OCI-LY3 (cell line): Measurements from ENCODE around the gene RAP1B.

Experiments used
- H2AFZ ChIP-seq: fragments of 200-600, 300-600 bp; shearing (Covaris generic); 2 replicates; pipeline ENCODE4 v1.6.0; 2014; ENCODE audit warnings: antibody characterized with exemption, low read depth, low read length
- H3K27ac ChIP-seq: fragments of 200-600, 300-600 bp; sonication (generic); 2 replicates; pipeline ENCODE4 v1.5.1; 2014; ENCODE audit warnings: mild to moderate bottlenecking, low read length, moderate library complexity, mixed read lengths
- H3K27me3 ChIP-seq: fragments of 200-600, 300-600 bp; sonication (generic); 2 replicates; pipeline ENCODE4 v1.6.1; 2014; ENCODE audit warnings: low read depth, low read length, mixed read lengths
- H3K36me3 ChIP-seq: fragments of 200-600, 300-600 bp; sonication (generic); replicated peaks from 2 replicates; pipeline ENCODE3; 2014; ENCODE audit warnings: low read depth, low read length, mixed read lengths
- H3K4me1 ChIP-seq: fragments of 300-600, 200-600 bp; sonication (generic); 2 replicates; pipeline ENCODE4 v1.6.1; 2014; ENCODE audit warnings: low read length, mixed read lengths
- H3K4me2 ChIP-seq: fragments of 200-600, 300-600 bp; sonication (generic); 2 replicates; pipeline ENCODE4 v1.6.1; 2014; ENCODE audit warnings: low read length, mixed read lengths
- H3K4me3 ChIP-seq: fragments of 300-600, 200-600 bp; sonication (generic); 2 replicates; pipeline ENCODE4 v1.5.1; 2014; ENCODE audit warnings: antibody characterized with exemption, mild to moderate bottlenecking, low read length, moderate library complexity
- H3K79me2 ChIP-seq: fragments of 300-600, 200-600 bp; shearing (Covaris generic); 2 replicates; pipeline ENCODE4 v1.6.1; 2014; ENCODE audit warnings: mild to moderate bottlenecking, low read length, mixed read lengths
- H3K9ac ChIP-seq: fragments of 300-600, 200-600 bp; shearing (Covaris generic); 2 replicates; pipeline ENCODE4 v1.6.0; 2014; ENCODE audit warnings: mild to moderate bottlenecking, low read length, moderate library complexity
- H3K9me3 ChIP-seq: fragments of 200-600, 300-600 bp; shearing (Covaris generic); 2 replicates; pipeline ENCODE4 v1.6.1; 2014; ENCODE audit warnings: low read length, mixed read lengths; ENCODE audit not compliant: insufficient read depth
- H4K20me1 ChIP-seq: fragments of 200-600, 300-600 bp; sonication (generic); 2 replicates; pipeline ENCODE4 v1.6.1; 2016; ENCODE audit warnings: low read length, mixed read lengths; ENCODE audit not compliant: insufficient read depth
- EZH2phosphoT487 ChIP-seq: fragments of 200-600 bp; shearing (Covaris generic); IDR thresholded peaks from 2 replicates; pipeline ENCODE4 v1.6.1; 2018; ENCODE audit warnings: antibody characterized with exemption, mixed run types, low read depth
- TF ChIP-seq, protein P1 (sequence below): fragments of 200-600, 300-600 bp; sonication (generic); IDR thresholded peaks from 2 replicates; pipeline ENCODE4 v1.5.1; 2014; ENCODE audit warnings: antibody characterized with exemption, low read length, low read depth

Gene RAP1B

GRCh38 chr12:68610370-68611093 lies at the start of gene RAP1B:
Gene RAP1B (plus strand): TSS chr12:68610899. CDS start chr12:68648725, 37,826 bp downstream.
- Histone ChIP-seq H2AFZ (peak within 1 kb of the TSS; percentile 94), H3K4me1 (peaks cover 33% of the 10 kb centered on the region), H4K20me1 (peaks cover 35% of the 10 kb centered on the region), H3K4me2 (peak within 1 kb of the TSS; percentile 96), H3K27ac (peak within 1 kb of the TSS; percentile 86), H3K79me2 (peaks cover 47% of the 10 kb centered on the region), H3K36me3 (peaks cover 12% of the 10 kb centered on the region), H3K27me3 (no peaks in the 10 kb centered on the region), H3K4me3 (peak within 1 kb of the TSS; percentile 95), H3K9me3 (no peaks in the 10 kb centered on the region), H3K9ac (peak within 1 kb of the TSS; percentile 96)
- no peak for TF ChIP-seq EZH2phosphoT487
- TF ChIP-seq, protein P1, sequence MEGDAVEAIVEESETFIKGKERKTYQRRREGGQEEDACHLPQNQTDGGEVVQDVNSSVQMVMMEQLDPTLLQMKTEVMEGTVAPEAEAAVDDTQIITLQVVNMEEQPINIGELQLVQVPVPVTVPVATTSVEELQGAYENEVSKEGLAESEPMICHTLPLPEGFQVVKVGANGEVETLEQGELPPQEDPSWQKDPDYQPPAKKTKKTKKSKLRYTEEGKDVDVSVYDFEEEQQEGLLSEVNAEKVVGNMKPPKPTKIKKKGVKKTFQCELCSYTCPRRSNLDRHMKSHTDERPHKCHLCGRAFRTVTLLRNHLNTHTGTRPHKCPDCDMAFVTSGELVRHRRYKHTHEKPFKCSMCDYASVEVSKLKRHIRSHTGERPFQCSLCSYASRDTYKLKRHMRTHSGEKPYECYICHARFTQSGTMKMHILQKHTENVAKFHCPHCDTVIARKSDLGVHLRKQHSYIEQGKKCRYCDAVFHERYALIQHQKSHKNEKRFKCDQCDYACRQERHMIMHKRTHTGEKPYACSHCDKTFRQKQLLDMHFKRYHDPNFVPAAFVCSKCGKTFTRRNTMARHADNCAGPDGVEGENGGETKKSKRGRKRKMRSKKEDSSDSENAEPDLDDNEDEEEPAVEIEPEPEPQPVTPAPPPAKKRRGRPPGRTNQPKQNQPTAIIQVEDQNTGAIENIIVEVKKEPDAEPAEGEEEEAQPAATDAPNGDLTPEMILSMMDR = no peak

GRCh38 chr12:68561830-68562229 lies 48.9 kb upstream of the RAP1B start:
- H3K36me3 ChIP-seq = no peaks in the 10 kb centered on the region
- no peak overlapping the region for H3K9ac ChIP-seq
- no peaks in the 10 kb centered on the region for H3K9me3 ChIP-seq
- no peaks in the 10 kb centered on the region for H3K79me2 ChIP-seq
- H3K27ac ChIP-seq = no peak overlapping the region
- TF ChIP-seq EZH2phosphoT487 = no peak
- TF ChIP-seq, protein P1 = no peak
- H2AFZ ChIP-seq = no peak overlapping the region
- peaks cover 2% of the 10 kb centered on the region; the same call in 1 of the 2 replicates for H3K27me3 ChIP-seq
- H3K4me3 ChIP-seq = no peak overlapping the region
- H3K4me1 ChIP-seq = no peaks in the 10 kb centered on the region
- H3K4me2 ChIP-seq = no peak overlapping the region
- H4K20me1 ChIP-seq = no peaks in the 10 kb centered on the region

- Histone ChIP-seq H4K20me1 (no peaks in the 10 kb centered on the region), H3K9ac (no peak overlapping the region), H3K4me3 (no peak overlapping the region), H3K9me3 (no peaks in the 10 kb centered on the region), H2AFZ (no peak overlapping the region), H3K4me2 (no peak overlapping the region), H3K27me3 (no peaks in the 10 kb centered on the region), H3K4me1 (no peaks in the 10 kb centered on the region), H3K79me2 (no peaks in the 10 kb centered on the region), H3K27ac (no peak overlapping the region), H3K36me3 (no peaks in the 10 kb centered on the region)
- TF ChIP-seq EZH2phosphoT487 = no peak
- TF ChIP-seq, protein P1 = no peak
Observed at GRCh38 chr12:68564166-68564565, 46.5 kb upstream of the RAP1B start.

DNA sequence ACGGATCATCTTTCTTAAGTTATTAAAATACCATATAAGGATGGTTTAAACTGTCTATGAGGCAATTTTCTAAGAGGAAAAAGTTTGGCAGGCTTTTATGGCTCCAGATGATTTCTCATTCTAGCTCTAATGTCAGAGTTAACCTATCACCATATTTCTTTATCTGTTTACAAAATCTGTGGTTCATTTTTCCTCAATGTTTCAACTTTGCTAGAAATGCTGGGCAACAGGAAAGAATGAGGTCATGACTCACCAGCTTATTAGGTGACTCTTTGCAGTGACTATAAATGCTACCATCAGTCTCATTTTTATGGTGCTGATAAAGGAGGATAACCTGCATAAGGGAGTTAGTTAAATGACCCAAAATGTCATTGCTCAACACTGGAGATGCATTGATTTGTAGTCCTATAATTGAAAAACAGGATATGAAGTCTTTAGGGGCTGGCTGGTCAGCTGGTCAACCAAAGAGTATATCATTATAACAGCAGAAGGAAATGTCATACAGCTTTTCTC lies 45.3 kb upstream of the RAP1B start:
- H4K20me1 ChIP-seq = no peaks in the 10 kb centered on the region
- H3K4me3 ChIP-seq = no peak overlapping the region
- no peaks in the 10 kb centered on the region for H3K27me3 ChIP-seq
- no peaks in the 10 kb centered on the region for H3K9me3 ChIP-seq
- no peaks in the 10 kb centered on the region for H3K79me2 ChIP-seq
- no peaks in the 10 kb centered on the region for H3K4me1 ChIP-seq
- no peak overlapping the region for H3K27ac ChIP-seq
- no peak overlapping the region for H2AFZ ChIP-seq
- H3K9ac ChIP-seq = no peak overlapping the region
- TF ChIP-seq, protein P1 = no peak
- no peak for TF ChIP-seq EZH2phosphoT487
- H3K36me3 ChIP-seq = no peaks in the 10 kb centered on the region
- H3K4me2 ChIP-seq = no peak overlapping the region
